Measurements from ENCODE around the gene SLIT3. TPM values are rescaled to one million over a fixed set of nuclear protein-coding genes. Genes with fewer than 3 reads are reported as not detected.

The SLIT3 gene
- total RNA-seq, 2 experiments from 2014 or later, result not detected

GRCh38 chr5:168947212-168947868 lies 353.6 kb downstream of the SLIT3 start:
- CTCF ChIA-PET, result no interaction called here
- Mint-ChIP-seq H3K36me3 (ENCODE audit: low read depth) (no peaks in the 10 kb centered on the region), H3K4me3 (no peak overlapping the region), H3K27ac (no peak overlapping the region), H3K9me3 (no peaks in the 10 kb centered on the region), H3K4me1 (ENCODE audit: low read depth) (no peaks in the 10 kb centered on the region), H3K27me3 (no peaks in the 10 kb centered on the region)
- no peak for ATAC-seq (ENCODE audit: poor library complexity)
- Histone ChIP-seq H3K36me3 (ENCODE audit: insufficient read depth, low read length) (no peaks in the 10 kb centered on the region), H3K4me3 (ENCODE audit: low read length) (no peak overlapping the region), H3K9me3 (ENCODE audit: control insufficient read depth in 1 of 2, insufficient read depth in 1 of 2, low read length in 2 of 2) (no peaks in the 10 kb centered on the region), H3K4me1 (ENCODE audit: insufficient read depth, low read length) (no peaks in the 10 kb centered on the region), H3K27ac (ENCODE audit: low read depth in 1 of 2, low read length in 2 of 2) (no peak overlapping the region), H3K27me3 (ENCODE audit: control insufficient read depth in 1 of 2, insufficient read depth in 2 of 2, low read length in 2 of 2) (no peaks in the 10 kb centered on the region)
- intact Hi-C loops (cut with DNase I, micrococcal nuclease), result no loop called here
- POLR2A ChIA-PET, result no interaction called here
- DNase-seq, result peak in 5 of 14 experiments; percentile 4 to 27 (median 7)
- TF ChIP-seq CTCF (IDR thresholded peaks at IDR 0.05), result peak; percentile 24

- POLR2A ChIA-PET, result no interaction called here
- TF ChIP-seq CTCF (IDR thresholded peaks at IDR 0.05), result no peak
- ATAC-seq (ENCODE audit: poor library complexity), result no peak
- Histone ChIP-seq H3K4me1 (ENCODE audit: insufficient read depth, low read length) (no peaks in the 10 kb centered on the region), H3K4me3 (ENCODE audit: low read length) (no peak overlapping the region), H3K27me3 (ENCODE audit: control insufficient read depth in 1 of 2, insufficient read depth in 2 of 2, low read length in 2 of 2) (no peaks in the 10 kb centered on the region), H3K9me3 (ENCODE audit: control insufficient read depth in 1 of 2, insufficient read depth in 1 of 2, low read length in 2 of 2) (no peaks in the 10 kb centered on the region), H3K36me3 (ENCODE audit: insufficient read depth, low read length) (no peaks in the 10 kb centered on the region), H3K27ac (ENCODE audit: low read depth in 1 of 2, low read length in 2 of 2) (no peak overlapping the region)
- H3K9me3 Mint-ChIP-seq, result no peaks in the 10 kb centered on the region
- CTCF ChIA-PET, result no interaction called here
- no peaks in the 10 kb centered on the region for H3K27me3 Mint-ChIP-seq
- no peaks in the 10 kb centered on the region for H3K36me3 Mint-ChIP-seq (ENCODE audit: low read depth)
- intact Hi-C loops (cut with DNase I, micrococcal nuclease), result no loop called here
- no peak overlapping the region for H3K27ac Mint-ChIP-seq
- H3K4me3 Mint-ChIP-seq, result no peak overlapping the region
- DNase-seq, result no peak
- no peaks in the 10 kb centered on the region for H3K4me1 Mint-ChIP-seq (ENCODE audit: low read depth)
Measured at GRCh38 chr5:168946363-168946762, 354.6 kb downstream of the SLIT3 start.

GRCh38 chr5:168944004-168944403 lies 356.9 kb downstream of the SLIT3 start:
- Mint-ChIP-seq H3K36me3 (ENCODE audit: low read depth) (no peaks in the 10 kb centered on the region), H3K27me3 (no peaks in the 10 kb centered on the region), H3K4me3 (no peak overlapping the region), H3K9me3 (no peaks in the 10 kb centered on the region), H3K27ac (no peak overlapping the region), H3K4me1 (ENCODE audit: low read depth) (no peaks in the 10 kb centered on the region)
- CTCF ChIA-PET, result no interaction called here
- POLR2A ChIA-PET, result no interaction called here
- Histone ChIP-seq H3K36me3 (ENCODE audit: insufficient read depth, low read length) (no peaks in the 10 kb centered on the region), H3K4me3 (ENCODE audit: low read length) (no peak overlapping the region), H3K4me1 (ENCODE audit: insufficient read depth, low read length) (no peaks in the 10 kb centered on the region), H3K9me3 (ENCODE audit: control insufficient read depth in 1 of 2, insufficient read depth in 1 of 2, low read length in 2 of 2) (no peaks in the 10 kb centered on the region), H3K27me3 (ENCODE audit: control insufficient read depth in 1 of 2, insufficient read depth in 2 of 2, low read length in 2 of 2) (no peaks in the 10 kb centered on the region), H3K27ac (ENCODE audit: low read depth in 1 of 2, low read length in 2 of 2) (no peak overlapping the region)
- ATAC-seq (ENCODE audit: poor library complexity), result no peak
- no peak for TF ChIP-seq CTCF (IDR thresholded peaks at IDR 0.05)
- intact Hi-C loops (cut with DNase I, micrococcal nuclease), result no loop called here
- DNase-seq, result no peak
